GM18520 (cell line): ENCODE data around the gene ILKAP.
"Not testable (repeated sequence)": the region's sequence is repeated elsewhere in the genome, so short reads cannot be mapped to it uniquely, and the experiment has no call there.

Experiments used
- ATAC-seq: cut with Tn5 transposase; IDR thresholded peaks from one replicate; pipeline ENCODE4 v1.9.1; 2021; ENCODE audit not compliant: unreplicated experiment

The ILKAP gene

GRCh38 chr2:238202326-238203093, 985 bp downstream of the ILKAP start:
- ATAC-seq, result no peak

GRCh38 chr2:238190445-238190844, 13.1 kb downstream of the ILKAP start:
- no peak for ATAC-seq

GRCh38 chr2:238187618-238188548, 15.6 kb downstream of the ILKAP start:
- no peak for ATAC-seq

- no peak for ATAC-seq
Measured at GRCh38 chr2:238183821-238184220, 19.7 kb downstream of the ILKAP start.

- ATAC-seq, result no peak
Measured at GRCh38 chr2:238182362-238182761, 21.1 kb downstream of the ILKAP start.

GRCh38 chr2:238180554-238180953, 22.9 kb downstream of the ILKAP start:
- no peak for ATAC-seq

- ATAC-seq, result no peak
Measured at GRCh38 chr2:238176613-238177012, 26.9 kb downstream of the ILKAP start.

- no peak for ATAC-seq
Measured at GRCh38 chr2:238174701-238175100, 28.8 kb downstream of the ILKAP start.

- ATAC-seq, result no peak
Measured at GRCh38 chr2:238174291-238174690, 29.2 kb downstream of the ILKAP start.

- ATAC-seq, result no peak
Measured at GRCh38 chr2:238173692-238174091, 29.8 kb downstream of the ILKAP start.

GRCh38 chr2:238172439-238172838, 31.1 kb downstream of the ILKAP start:
- ATAC-seq, result no peak

- ATAC-seq, result no peak
Measured at GRCh38 chr2:238171575-238172187, 31.8 kb downstream of the ILKAP start.

- ATAC-seq, result not testable (repeated sequence)
Measured at GRCh38 chr2:238171072-238171431, 32.4 kb downstream of the ILKAP start.

- no peak for ATAC-seq
Measured at GRCh38 chr2:238170386-238171071, 33.0 kb downstream of the ILKAP start.

- no peak for ATAC-seq
Measured at GRCh38 chr2:238169708-238170251, 33.7 kb downstream of the ILKAP start.

- no peak for ATAC-seq
Measured at GRCh38 chr2:238169048-238169707, 34.3 kb downstream of the ILKAP start.

GRCh38 chr2:238168196-238169047, 35.1 kb downstream of the ILKAP start:
- ATAC-seq, result no peak

GRCh38 chr2:238167761-238168160, 35.7 kb downstream of the ILKAP start:
- ATAC-seq, result no peak

- ATAC-seq, result no peak
Measured at GRCh38 chr2:238167344-238167715, 36.2 kb downstream of the ILKAP start.
